ENCODE data around the gene PTPN7. TPM values are rescaled to one million over a fixed set of nuclear protein-coding genes. Genes with fewer than 3 reads are reported as not detected.
A peak's percentile ranks its signal among the peaks of the same experiment; 100 is the strongest.

Gene PTPN7
- total RNA-seq, 1 donor from 2014 or later = not detected

- H3K27me3 Mint-ChIP-seq (ENCODE audit: unreplicated experiment) = peaks cover 13% of the 10 kb centered on the region
- H3K27ac Mint-ChIP-seq (ENCODE audit: unreplicated experiment) = no peak overlapping the region
- no peaks in the 10 kb centered on the region for H3K4me1 Mint-ChIP-seq (ENCODE audit: unreplicated experiment)
- H3K36me3 Mint-ChIP-seq (ENCODE audit: unreplicated experiment) = no peaks in the 10 kb centered on the region
- no peak overlapping the region for H3K4me3 Mint-ChIP-seq (ENCODE audit: unreplicated experiment)
- TF ChIP-seq CTCF (IDR thresholded peaks at IDR 0.05) = no peak
- no peaks in the 10 kb centered on the region for H3K9me3 Mint-ChIP-seq (ENCODE audit: unreplicated experiment)
- DNase-seq (ENCODE audit: extremely low spot score, unreplicated experiment) = no peak
These were observed 34.8 kb downstream of the PTPN7 start for GRCh38 chr1:202125611-202126010.

GRCh38 chr1:202124142-202124541 is 36.3 kb downstream of the PTPN7 start:
- no peak overlapping the region for H3K27ac Mint-ChIP-seq (ENCODE audit: unreplicated experiment)
- no peaks in the 10 kb centered on the region for H3K9me3 Mint-ChIP-seq (ENCODE audit: unreplicated experiment)
- no peaks in the 10 kb centered on the region for H3K36me3 Mint-ChIP-seq (ENCODE audit: unreplicated experiment)
- H3K27me3 Mint-ChIP-seq (ENCODE audit: unreplicated experiment) = peaks cover 13% of the 10 kb centered on the region
- no peak for DNase-seq (ENCODE audit: extremely low spot score, unreplicated experiment)
- no peaks in the 10 kb centered on the region for H3K4me1 Mint-ChIP-seq (ENCODE audit: unreplicated experiment)
- TF ChIP-seq CTCF (IDR thresholded peaks at IDR 0.05) = no peak
- H3K4me3 Mint-ChIP-seq (ENCODE audit: unreplicated experiment) = no peak overlapping the region

- Mint-ChIP-seq H3K27ac (ENCODE audit: unreplicated experiment) (no peak overlapping the region), H3K27me3 (ENCODE audit: unreplicated experiment) (peaks cover 13% of the 10 kb centered on the region), H3K4me1 (ENCODE audit: unreplicated experiment) (no peaks in the 10 kb centered on the region), H3K9me3 (ENCODE audit: unreplicated experiment) (no peaks in the 10 kb centered on the region), H3K4me3 (ENCODE audit: unreplicated experiment) (no peak overlapping the region), H3K36me3 (ENCODE audit: unreplicated experiment) (no peaks in the 10 kb centered on the region)
- no peak for DNase-seq (ENCODE audit: extremely low spot score, unreplicated experiment)
- no peak for TF ChIP-seq CTCF (IDR thresholded peaks at IDR 0.05)
These were observed 37.0 kb downstream of the PTPN7 start for GRCh38 chr1:202123336-202123813.

- peak; percentile 54 for TF ChIP-seq CTCF (IDR thresholded peaks at IDR 0.05)
- no peaks in the 10 kb centered on the region for H3K9me3 Mint-ChIP-seq (ENCODE audit: unreplicated experiment)
- no peak for DNase-seq (ENCODE audit: extremely low spot score, unreplicated experiment)
- no peaks in the 10 kb centered on the region for H3K36me3 Mint-ChIP-seq (ENCODE audit: unreplicated experiment)
- H3K4me1 Mint-ChIP-seq (ENCODE audit: unreplicated experiment) = no peaks in the 10 kb centered on the region
- H3K27me3 Mint-ChIP-seq (ENCODE audit: unreplicated experiment) = peaks cover 13% of the 10 kb centered on the region
- H3K27ac Mint-ChIP-seq (ENCODE audit: unreplicated experiment) = no peak within 1 kb of the TSS
- no peak within 1 kb of the TSS for H3K4me3 Mint-ChIP-seq (ENCODE audit: unreplicated experiment)
These were observed 37.6 kb downstream of the PTPN7 start, which contains the start of gene GPR37L1 for GRCh38 chr1:202122639-202123335. Gene GPR37L1 (plus strand): TSS chr1:202122917. CDS start chr1:202122964, 47 bp downstream.

GRCh38 chr1:202121006-202121405 is 39.4 kb downstream of the PTPN7 start:
- Mint-ChIP-seq H3K4me1 (ENCODE audit: unreplicated experiment) (no peaks in the 10 kb centered on the region), H3K36me3 (ENCODE audit: unreplicated experiment) (no peaks in the 10 kb centered on the region), H3K27me3 (ENCODE audit: unreplicated experiment) (peaks cover 13% of the 10 kb centered on the region), H3K4me3 (ENCODE audit: unreplicated experiment) (no peak overlapping the region), H3K27ac (ENCODE audit: unreplicated experiment) (no peak overlapping the region), H3K9me3 (ENCODE audit: unreplicated experiment) (no peaks in the 10 kb centered on the region)
- DNase-seq (ENCODE audit: extremely low spot score, unreplicated experiment) = no peak
- TF ChIP-seq CTCF (IDR thresholded peaks at IDR 0.05) = no peak
